ENCODE measurements around the gene ISCA2.
A peak's percentile ranks its signal among the peaks of the same experiment; 100 is the strongest.

Gene ISCA2

DNA sequence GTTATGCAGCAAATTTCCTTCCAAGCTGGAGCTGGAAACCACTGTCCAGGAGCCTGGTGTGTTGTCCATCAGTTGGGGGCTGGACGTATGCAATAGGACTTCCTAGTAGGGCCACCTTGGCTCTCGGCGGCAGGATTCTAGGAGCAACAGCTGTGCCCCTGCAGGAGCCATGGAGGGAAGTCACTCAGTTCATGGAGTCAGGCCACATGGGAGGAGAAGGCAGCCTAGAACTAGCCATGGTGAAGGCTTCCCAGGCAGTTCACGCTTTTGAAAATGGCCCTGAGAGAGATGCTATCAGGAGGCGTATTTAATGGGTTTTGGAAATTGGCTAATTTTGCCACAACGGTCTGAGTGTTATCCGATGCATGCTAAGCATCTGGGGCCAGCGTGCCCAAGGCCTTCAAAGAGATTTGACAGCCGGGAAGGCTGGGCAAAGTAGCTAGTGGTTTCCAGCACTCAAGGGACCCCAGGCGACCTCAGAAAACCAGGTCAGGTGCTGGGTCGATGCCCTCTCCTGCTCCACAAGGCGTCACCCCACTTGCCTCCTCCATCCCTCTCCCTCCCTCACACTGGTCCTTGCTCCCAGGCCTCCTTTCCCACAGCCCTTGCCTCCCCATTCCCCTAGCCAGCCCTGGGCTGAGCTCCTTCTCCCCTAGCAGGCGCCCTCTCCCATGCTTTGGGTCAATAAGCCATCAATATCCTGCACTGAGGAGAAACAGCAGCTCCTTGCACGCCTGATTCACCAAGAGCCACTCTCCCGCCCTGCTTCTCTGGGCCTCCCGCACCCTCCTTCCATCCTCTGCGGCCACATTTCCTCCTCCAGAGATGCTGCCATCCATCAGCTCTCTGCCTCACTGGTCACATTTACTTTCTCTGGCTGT lies 36.6 kb upstream of the ISCA2 start:
- no peak overlapping the region for H3K9ac ChIP-seq (ENCODE audit: low read length)
- H3K79me1 ChIP-seq (replicated peaks; ENCODE audit: low read length, poor library complexity, severe bottlenecking): no peaks in the 10 kb centered on the region
- DNase-seq: no peak
- no peak overlapping the region for H3K4me2 ChIP-seq (ENCODE audit: low read length, poor library complexity, severe bottlenecking)
- peaks cover 19 to 33% of the 10 kb centered on the region in 2 experiments for H3K27me3 ChIP-seq (ENCODE audit: control insufficient read depth in 1 of 2, insufficient read depth in 1 of 2, low read length in 2 of 2)
- no peak overlapping the region for H3K4ac ChIP-seq (ENCODE audit: low read depth in 1 of 2, low read length in 2 of 2)
- H3K18ac ChIP-seq (ENCODE audit: low read depth in 1 of 2, low read length in 2 of 2): no peak overlapping the region
- no peak overlapping the region for H4K91ac ChIP-seq (ENCODE audit: low read length)
- no peak overlapping the region for H3K27ac ChIP-seq (ENCODE audit: low read length, poor library complexity, severe bottlenecking)
- no peaks in the 10 kb centered on the region for H3K9me3 ChIP-seq (ENCODE audit: control insufficient read depth, low read length)
- peak overlapping the region in 1 of 2 experiments; percentile 64 for H3K23ac ChIP-seq (ENCODE audit: low read length in 2 of 2)
- H3K36me3 ChIP-seq (ENCODE audit: control insufficient read depth in 1 of 2, insufficient read depth in 2 of 2, low read depth in 1 of 2, low read length in 2 of 2): no peaks in the 10 kb centered on the region
- no peak overlapping the region for H2BK15ac ChIP-seq (ENCODE audit: low read depth, poor library complexity, severe bottlenecking)
- H2BK5ac ChIP-seq (ENCODE audit: low read depth, low read length, poor library complexity, severe bottlenecking): no peak overlapping the region
- H3K4me3 ChIP-seq (ENCODE audit: insufficient read depth in 1 of 2, low read depth in 1 of 2, low read length in 2 of 2): no peak overlapping the region
- WGBS: 81% methylated on average over 17 of the region's 17 CpGs
- peak overlapping the region in 1 of 2 experiments; percentile 39 for H3K14ac ChIP-seq (ENCODE audit: low read length in 2 of 2)
- no peak overlapping the region for H2BK12ac ChIP-seq (ENCODE audit: low read length in 2 of 2)
- no peak overlapping the region for H2AK5ac ChIP-seq (ENCODE audit: low read length, severe bottlenecking)
- H3K4me1 ChIP-seq (ENCODE audit: control insufficient read depth, insufficient read depth, low read depth, low read length): no peaks in the 10 kb centered on the region
- H4K8ac ChIP-seq (ENCODE audit: low read length): no peak overlapping the region
- no peak overlapping the region for H2BK120ac ChIP-seq (ENCODE audit: low read depth, low read length)
- no peak overlapping the region for H2AFZ ChIP-seq (ENCODE audit: low read depth, low read length)

DNA sequence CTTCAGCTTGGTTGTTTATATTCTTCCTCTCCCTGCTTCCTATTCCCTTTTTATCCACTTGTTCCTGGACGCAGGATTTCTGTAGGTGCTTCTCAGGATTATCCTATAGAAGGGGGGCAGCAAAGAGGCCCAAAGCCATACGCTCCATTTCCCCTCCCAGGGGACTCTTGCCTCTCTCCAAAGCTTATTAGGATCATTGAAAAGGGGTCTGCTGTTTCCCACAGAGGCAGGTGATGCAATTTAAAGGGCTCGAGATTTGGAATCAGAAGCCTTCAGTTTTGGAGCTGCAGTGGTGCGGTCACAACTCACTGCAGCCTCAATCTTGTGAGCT lies 36.0 kb upstream of the ISCA2 start:
- Histone ChIP-seq H4K91ac (ENCODE audit: low read length) (no peak overlapping the region), H3K9me3 (ENCODE audit: control insufficient read depth, low read length) (no peaks in the 10 kb centered on the region), H2BK12ac (ENCODE audit: low read length in 2 of 2) (no peak overlapping the region), H3K4me2 (ENCODE audit: low read length, poor library complexity, severe bottlenecking) (no peak overlapping the region), H3K27ac (ENCODE audit: low read length, poor library complexity, severe bottlenecking) (no peak overlapping the region), H3K4me3 (ENCODE audit: insufficient read depth in 1 of 2, low read depth in 1 of 2, low read length in 2 of 2) (no peak overlapping the region), H3K23ac (ENCODE audit: low read length in 2 of 2) (no peak overlapping the region), H2AFZ (ENCODE audit: low read depth, low read length) (no peak overlapping the region), H2AK5ac (ENCODE audit: low read length, severe bottlenecking) (no peak overlapping the region), H3K14ac (ENCODE audit: low read length in 2 of 2) (peak overlapping the region in 1 of 2 experiments; percentile 39), H3K4me1 (ENCODE audit: control insufficient read depth, insufficient read depth, low read depth, low read length) (no peaks in the 10 kb centered on the region), H3K36me3 (ENCODE audit: control insufficient read depth in 1 of 2, insufficient read depth in 2 of 2, low read depth in 1 of 2, low read length in 2 of 2) (no peaks in the 10 kb centered on the region), H2BK15ac (ENCODE audit: low read depth, poor library complexity, severe bottlenecking) (no peak overlapping the region), H3K27me3 (ENCODE audit: control insufficient read depth in 1 of 2, insufficient read depth in 1 of 2, low read length in 2 of 2) (peaks cover 19 to 33% of the 10 kb centered on the region in 2 experiments), H3K4ac (ENCODE audit: low read depth in 1 of 2, low read length in 2 of 2) (no peak overlapping the region), H3K18ac (ENCODE audit: low read depth in 1 of 2, low read length in 2 of 2) (no peak overlapping the region), H3K79me1 (replicated peaks; ENCODE audit: low read length, poor library complexity, severe bottlenecking) (no peaks in the 10 kb centered on the region), H4K8ac (ENCODE audit: low read length) (no peak overlapping the region), H2BK120ac (ENCODE audit: low read depth, low read length) (no peak overlapping the region), H3K9ac (ENCODE audit: low read length) (no peak overlapping the region), H2BK5ac (ENCODE audit: low read depth, low read length, poor library complexity, severe bottlenecking) (no peak overlapping the region)
- no peak for DNase-seq
- WGBS: 65% methylated on average over 3 of the region's 4 CpGs

DNA sequence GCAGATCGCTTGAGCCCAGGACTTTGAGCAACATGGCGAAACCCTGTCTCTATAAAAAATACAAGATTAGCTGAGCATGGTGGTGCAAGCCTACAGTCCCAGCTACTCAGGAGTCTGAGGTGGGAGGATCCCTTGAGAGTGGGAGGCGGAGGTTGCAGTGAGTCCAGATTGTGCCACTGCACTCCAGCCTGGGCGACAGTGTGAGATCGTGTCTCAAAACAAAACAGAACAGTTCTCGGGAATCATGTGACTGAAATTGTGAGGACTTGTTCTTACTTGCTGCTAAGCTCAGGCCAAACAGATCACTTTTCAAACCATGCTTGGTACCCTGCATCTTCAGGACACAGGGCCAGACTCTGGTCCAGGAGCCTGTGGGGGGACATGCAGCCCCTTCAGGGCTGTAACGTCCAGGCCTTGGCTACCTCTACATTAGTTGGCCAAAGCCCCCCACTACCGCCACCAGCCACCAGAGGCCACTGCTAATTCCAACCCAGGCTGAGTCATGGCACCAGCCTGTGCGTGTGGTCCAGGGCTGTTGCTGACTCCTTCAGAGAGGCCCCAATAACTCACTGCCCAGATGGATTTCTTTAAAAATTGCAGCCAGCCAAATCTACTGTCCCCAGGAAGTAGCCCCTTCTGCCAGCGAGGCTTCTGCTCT lies 34.1 kb upstream of the ISCA2 start:
- Histone ChIP-seq H3K4me1 (ENCODE audit: control insufficient read depth, insufficient read depth, low read depth, low read length) (no peaks in the 10 kb centered on the region), H3K18ac (ENCODE audit: low read depth in 1 of 2, low read length in 2 of 2) (no peak overlapping the region), H3K27me3 (ENCODE audit: control insufficient read depth in 1 of 2, insufficient read depth in 1 of 2, low read length in 2 of 2) (peaks cover 36 to 43% of the 10 kb centered on the region in 2 experiments), H2BK5ac (ENCODE audit: low read depth, low read length, poor library complexity, severe bottlenecking) (no peak overlapping the region), H3K9ac (ENCODE audit: low read length) (no peak overlapping the region), H2AK5ac (ENCODE audit: low read length, severe bottlenecking) (no peak overlapping the region), H3K36me3 (ENCODE audit: control insufficient read depth in 1 of 2, insufficient read depth in 2 of 2, low read depth in 1 of 2, low read length in 2 of 2) (no peaks in the 10 kb centered on the region), H3K23ac (ENCODE audit: low read length in 2 of 2) (no peak overlapping the region), H2BK12ac (ENCODE audit: low read length in 2 of 2) (no peak overlapping the region), H3K9me3 (ENCODE audit: control insufficient read depth, low read length) (no peaks in the 10 kb centered on the region), H2BK120ac (ENCODE audit: low read depth, low read length) (no peak overlapping the region), H3K27ac (ENCODE audit: low read length, poor library complexity, severe bottlenecking) (no peak overlapping the region), H3K4me2 (ENCODE audit: low read length, poor library complexity, severe bottlenecking) (no peak overlapping the region), H3K14ac (ENCODE audit: low read length in 2 of 2) (no peak overlapping the region), H3K4ac (ENCODE audit: low read depth in 1 of 2, low read length in 2 of 2) (no peak overlapping the region), H2AFZ (ENCODE audit: low read depth, low read length) (no peak overlapping the region), H2BK15ac (ENCODE audit: low read depth, poor library complexity, severe bottlenecking) (no peak overlapping the region), H4K91ac (ENCODE audit: low read length) (no peak overlapping the region), H3K79me1 (replicated peaks; ENCODE audit: low read length, poor library complexity, severe bottlenecking) (no peaks in the 10 kb centered on the region), H4K8ac (ENCODE audit: low read length) (no peak overlapping the region), H3K4me3 (ENCODE audit: insufficient read depth in 1 of 2, low read depth in 1 of 2, low read length in 2 of 2) (no peak overlapping the region)
- peak; percentile 76 for DNase-seq
- 58% methylated on average over 10 of the region's 10 CpGs for WGBS

DNA sequence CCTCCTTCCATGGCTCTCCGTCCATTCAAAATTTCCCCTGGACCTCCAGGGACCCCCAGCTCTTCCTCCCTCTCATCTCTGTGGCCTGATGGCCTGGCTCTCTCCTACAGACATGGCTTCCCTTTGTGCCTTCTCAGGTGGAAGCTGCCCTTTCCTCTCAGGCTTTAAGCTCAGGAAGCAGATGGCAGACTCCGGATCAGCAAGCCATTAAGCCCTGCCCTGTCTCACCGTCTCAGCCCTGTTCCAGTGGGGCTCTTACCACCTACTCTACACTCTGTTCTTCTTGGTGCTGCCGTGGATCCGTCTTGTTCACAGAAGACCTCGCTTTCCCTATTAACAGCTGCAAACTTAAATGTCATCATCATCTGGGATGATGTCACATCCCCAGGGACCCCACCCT lies 33.6 kb upstream of the ISCA2 start:
- Histone ChIP-seq H2AK5ac (ENCODE audit: low read length, severe bottlenecking) (no peak overlapping the region), H2BK12ac (ENCODE audit: low read length in 2 of 2) (no peak overlapping the region), H3K14ac (ENCODE audit: low read length in 2 of 2) (no peak overlapping the region), H3K4me2 (ENCODE audit: low read length, poor library complexity, severe bottlenecking) (no peak overlapping the region), H2AFZ (ENCODE audit: low read depth, low read length) (no peak overlapping the region), H4K8ac (ENCODE audit: low read length) (no peak overlapping the region), H2BK5ac (ENCODE audit: low read depth, low read length, poor library complexity, severe bottlenecking) (no peak overlapping the region), H3K27me3 (ENCODE audit: control insufficient read depth in 1 of 2, insufficient read depth in 1 of 2, low read length in 2 of 2) (peaks cover 40 to 45% of the 10 kb centered on the region in 2 experiments), H3K36me3 (ENCODE audit: control insufficient read depth in 1 of 2, insufficient read depth in 2 of 2, low read depth in 1 of 2, low read length in 2 of 2) (no peaks in the 10 kb centered on the region), H2BK15ac (ENCODE audit: low read depth, poor library complexity, severe bottlenecking) (no peak overlapping the region), H3K4me1 (ENCODE audit: control insufficient read depth, insufficient read depth, low read depth, low read length) (no peaks in the 10 kb centered on the region), H3K9me3 (ENCODE audit: control insufficient read depth, low read length) (no peaks in the 10 kb centered on the region), H3K79me1 (replicated peaks; ENCODE audit: low read length, poor library complexity, severe bottlenecking) (no peaks in the 10 kb centered on the region), H4K91ac (ENCODE audit: low read length) (no peak overlapping the region), H3K18ac (ENCODE audit: low read depth in 1 of 2, low read length in 2 of 2) (no peak overlapping the region), H2BK120ac (ENCODE audit: low read depth, low read length) (no peak overlapping the region), H3K9ac (ENCODE audit: low read length) (no peak overlapping the region), H3K4me3 (ENCODE audit: insufficient read depth in 1 of 2, low read depth in 1 of 2, low read length in 2 of 2) (no peak overlapping the region), H3K27ac (ENCODE audit: low read length, poor library complexity, severe bottlenecking) (no peak overlapping the region), H3K4ac (ENCODE audit: low read depth in 1 of 2, low read length in 2 of 2) (no peak overlapping the region), H3K23ac (ENCODE audit: low read length in 2 of 2) (no peak overlapping the region)
- no peak for DNase-seq
- 92% methylated on average over 6 of the region's 6 CpGs for WGBS
